ENCODE measurements around the gene PDE7B.

Gene PDE7B

DNA sequence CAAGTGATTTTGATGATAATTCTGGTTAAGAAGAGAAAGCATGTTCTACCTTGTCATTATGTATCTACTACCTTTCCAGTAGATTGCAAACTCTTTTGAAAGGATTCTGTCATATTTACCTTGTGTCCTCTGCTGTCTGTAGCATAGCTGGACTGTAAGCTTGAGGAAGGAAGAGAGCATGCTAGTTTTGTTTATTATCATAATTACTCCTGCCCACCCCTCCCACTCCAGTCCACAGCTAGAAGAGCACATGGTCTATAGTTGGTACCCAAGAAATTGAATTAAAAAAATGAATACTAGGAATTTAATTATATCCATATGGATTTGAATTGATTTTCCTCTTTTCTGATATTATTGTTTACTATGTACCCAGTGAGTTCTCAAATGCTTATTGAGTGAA lies 40.2 kb downstream of the PDE7B start:
- Histone ChIP-seq H3K36me3 (ENCODE audit: insufficient read depth, low read length) (no peaks in the 10 kb centered on the region), H3K4me1 (ENCODE audit: control insufficient read depth, insufficient read depth, low read length) (no peaks in the 10 kb centered on the region), H3K9ac (ENCODE audit: low read depth, low read length) (no peak overlapping the region), H3K4me2 (ENCODE audit: low read length) (no peak overlapping the region), H3K9me3 (replicated peaks; ENCODE audit: low read length) (no peaks in the 10 kb centered on the region), H3K27me3 (ENCODE audit: control insufficient read depth, insufficient read depth, low read length) (no peaks in the 10 kb centered on the region), H3K4me3 (ENCODE audit: low read length) (no peak overlapping the region)

DNA sequence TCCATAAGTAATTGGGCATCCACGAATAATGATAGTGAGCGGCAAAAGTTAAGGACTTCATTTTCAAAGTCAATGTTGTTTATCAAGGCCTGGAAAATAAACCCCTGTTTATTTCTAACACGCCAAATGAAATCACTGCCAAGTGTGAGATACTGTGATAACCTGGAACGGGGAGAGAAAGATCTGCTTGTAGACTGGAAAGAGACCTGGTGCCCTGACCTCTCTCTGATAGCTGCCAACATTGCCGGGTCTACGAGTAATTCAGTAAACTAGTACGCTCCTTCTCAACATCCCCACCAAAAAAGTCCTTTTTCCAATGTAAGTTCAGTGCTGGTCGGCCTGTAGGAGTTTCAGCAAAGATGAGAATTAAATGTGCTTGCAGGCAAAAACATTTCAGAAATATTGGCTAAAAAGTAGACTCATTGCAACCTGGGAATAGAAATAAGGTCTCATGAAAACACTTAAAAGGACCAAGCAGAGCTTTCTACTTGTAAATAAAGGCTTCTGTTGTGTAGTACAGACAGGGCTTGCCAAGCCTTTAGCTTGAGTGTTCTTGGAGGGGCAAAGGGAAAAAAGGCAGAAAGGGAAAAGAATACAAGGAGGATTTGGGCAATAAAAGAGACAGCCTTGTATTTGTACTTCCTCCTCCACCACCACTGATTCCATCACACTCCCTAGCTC lies 43.9 kb downstream of the PDE7B start:
- no peaks in the 10 kb centered on the region for H3K4me1 ChIP-seq (ENCODE audit: control insufficient read depth, insufficient read depth, low read length)
- H3K4me3 ChIP-seq (ENCODE audit: low read length) = no peak overlapping the region

DNA sequence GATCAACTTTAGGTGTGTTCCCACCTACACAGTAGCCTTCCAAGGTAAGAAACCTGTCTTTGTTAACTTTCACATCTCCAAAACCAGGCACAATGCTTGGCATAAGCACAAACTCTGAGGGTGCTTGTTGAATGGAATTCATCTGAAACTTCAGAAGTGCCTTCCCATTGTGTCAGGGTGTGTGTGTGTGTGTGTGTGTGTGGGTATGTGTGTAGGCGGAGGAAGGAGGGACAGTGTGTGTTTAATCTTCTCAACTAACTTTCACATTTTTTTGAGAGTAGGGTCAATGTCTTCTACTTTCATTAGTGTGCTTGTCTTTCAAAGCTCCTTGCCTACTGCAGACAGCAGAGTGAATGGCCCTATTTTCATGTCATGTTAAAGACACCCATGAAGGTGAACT lies 45.6 kb downstream of the PDE7B start:
- H3K9ac ChIP-seq (ENCODE audit: low read depth, low read length) = no peak overlapping the region
- no peak overlapping the region for H3K4me3 ChIP-seq (ENCODE audit: low read length)
- no peaks in the 10 kb centered on the region for H3K9me3 ChIP-seq (replicated peaks; ENCODE audit: low read length)
- peaks cover 12% of the 10 kb centered on the region for H3K4me1 ChIP-seq (ENCODE audit: control insufficient read depth, insufficient read depth, low read length)
- no peak overlapping the region for H3K4me2 ChIP-seq (ENCODE audit: low read length)
- no peaks in the 10 kb centered on the region for H3K27me3 ChIP-seq (ENCODE audit: control insufficient read depth, insufficient read depth, low read length)
- H3K36me3 ChIP-seq (ENCODE audit: insufficient read depth, low read length) = no peaks in the 10 kb centered on the region

More for the DNA sequence above, 43.9 kb downstream of the PDE7B start:
- Histone ChIP-seq H3K27me3 (ENCODE audit: control insufficient read depth, insufficient read depth, low read length) (no peaks in the 10 kb centered on the region), H3K9me3 (replicated peaks; ENCODE audit: low read length) (no peaks in the 10 kb centered on the region), H3K4me2 (ENCODE audit: low read length) (no peak overlapping the region), H3K36me3 (ENCODE audit: insufficient read depth, low read length) (no peaks in the 10 kb centered on the region), H3K9ac (ENCODE audit: low read depth, low read length) (no peak overlapping the region)

DNA sequence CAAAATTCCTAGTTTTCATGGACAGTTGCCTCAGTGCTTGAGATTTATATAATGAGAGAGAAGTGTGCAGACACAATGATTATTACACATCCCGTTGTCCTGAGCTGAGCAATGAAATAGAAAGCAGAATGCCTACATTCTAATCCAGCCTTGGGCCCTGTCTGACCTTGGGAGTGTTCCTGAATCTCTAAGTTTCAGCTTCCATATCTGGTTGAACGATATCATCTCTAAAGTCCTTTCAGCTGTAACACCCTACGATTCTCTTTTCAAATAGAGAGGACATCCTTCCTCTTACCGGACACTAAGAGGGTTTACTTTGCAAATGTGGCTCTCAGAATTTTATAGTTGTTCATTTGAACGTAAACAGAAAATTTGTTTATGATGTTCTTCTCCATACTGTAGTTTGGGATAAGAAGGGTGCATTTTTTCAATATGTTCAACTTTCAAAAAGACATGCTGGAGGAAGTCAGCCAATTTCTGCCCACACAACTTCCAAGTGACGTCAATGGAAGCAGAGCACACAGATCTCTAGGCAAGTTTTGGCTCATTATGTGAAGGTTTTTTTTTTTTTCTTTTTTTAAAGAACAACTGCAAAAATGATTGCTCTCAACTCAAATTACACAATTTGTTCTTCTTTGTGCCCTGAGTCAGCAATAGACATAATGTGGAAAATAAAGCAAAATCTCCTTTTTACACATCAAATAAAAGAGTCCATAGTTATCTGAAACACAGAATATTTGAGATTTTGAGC lies 50.4 kb downstream of the PDE7B start:
- H3K4me1 ChIP-seq (ENCODE audit: control insufficient read depth, insufficient read depth, low read length) = peaks cover 52% of the 10 kb centered on the region
- H3K36me3 ChIP-seq (ENCODE audit: insufficient read depth, low read length) = no peaks in the 10 kb centered on the region
- no peaks in the 10 kb centered on the region for H3K27me3 ChIP-seq (ENCODE audit: control insufficient read depth, insufficient read depth, low read length)
- no peaks in the 10 kb centered on the region for H3K9me3 ChIP-seq (replicated peaks; ENCODE audit: low read length)
- peak overlapping the region; percentile 48 for H3K4me3 ChIP-seq (ENCODE audit: low read length)
- peak overlapping the region; percentile 79 for H3K4me2 ChIP-seq (ENCODE audit: low read length)
- peak overlapping the region; percentile 72 for H3K9ac ChIP-seq (ENCODE audit: low read depth, low read length)

DNA sequence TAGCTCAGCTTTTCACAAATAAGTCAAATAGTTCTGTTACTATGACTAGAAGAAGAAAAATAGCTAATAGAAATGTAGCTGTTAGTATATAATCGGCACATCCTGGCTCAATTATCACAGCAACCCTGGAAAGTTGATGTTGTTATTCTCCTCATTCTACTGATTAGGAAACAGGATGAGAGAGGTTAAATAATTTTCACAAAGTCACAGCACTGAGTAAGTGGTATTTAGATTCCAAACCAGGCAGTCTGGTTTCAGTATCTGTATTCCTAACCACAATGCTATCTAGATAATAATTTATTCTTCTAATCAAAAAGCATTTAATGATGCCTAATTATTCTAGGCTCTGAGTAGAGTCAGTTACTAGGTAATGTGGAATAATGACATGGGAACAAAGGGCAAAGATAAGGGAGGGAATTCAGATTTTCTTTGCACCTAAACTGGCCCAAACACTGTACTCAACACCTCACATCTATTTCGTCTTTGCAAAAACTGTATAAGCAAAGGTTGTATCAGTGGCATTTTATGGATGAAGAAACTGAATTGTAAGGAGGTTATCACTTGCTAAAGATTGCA lies 51.3 kb downstream of the PDE7B start:
- H3K4me3 ChIP-seq (ENCODE audit: low read length) = peak overlapping the region; percentile 34
- H3K9ac ChIP-seq (ENCODE audit: low read depth, low read length) = peak overlapping the region; percentile 72
- no peaks in the 10 kb centered on the region for H3K36me3 ChIP-seq (ENCODE audit: insufficient read depth, low read length)
- H3K9me3 ChIP-seq (replicated peaks; ENCODE audit: low read length) = no peaks in the 10 kb centered on the region
- H3K27me3 ChIP-seq (ENCODE audit: control insufficient read depth, insufficient read depth, low read length) = no peaks in the 10 kb centered on the region
- H3K4me1 ChIP-seq (ENCODE audit: control insufficient read depth, insufficient read depth, low read length) = peaks cover 56% of the 10 kb centered on the region
- H3K4me2 ChIP-seq (ENCODE audit: low read length) = peak overlapping the region; percentile 79

DNA sequence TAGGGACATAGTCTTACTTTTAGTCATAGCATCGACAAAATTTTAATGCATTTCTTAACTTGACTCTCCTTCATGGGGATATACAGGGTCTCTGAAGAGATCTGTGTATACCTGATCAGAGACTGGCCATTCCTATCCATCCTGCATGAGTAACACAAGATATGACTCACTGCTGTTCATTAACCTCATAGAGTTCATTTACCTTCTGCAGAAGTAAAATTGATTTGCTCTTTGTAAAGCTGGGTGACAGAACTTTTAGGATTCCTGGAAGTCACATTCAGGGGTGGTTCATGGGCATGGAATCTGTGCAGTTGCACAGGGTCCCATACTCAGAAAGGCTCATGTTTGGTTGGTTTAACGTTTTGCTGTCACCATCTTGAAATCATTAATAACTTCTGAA lies 53.2 kb downstream of the PDE7B start:
- no peaks in the 10 kb centered on the region for H3K27me3 ChIP-seq (ENCODE audit: control insufficient read depth, insufficient read depth, low read length)
- H3K9me3 ChIP-seq (replicated peaks; ENCODE audit: low read length) = no peaks in the 10 kb centered on the region
- H3K4me1 ChIP-seq (ENCODE audit: control insufficient read depth, insufficient read depth, low read length) = peaks cover 56% of the 10 kb centered on the region
- H3K4me3 ChIP-seq (ENCODE audit: low read length) = no peak overlapping the region
- H3K9ac ChIP-seq (ENCODE audit: low read depth, low read length) = no peak overlapping the region
- H3K36me3 ChIP-seq (ENCODE audit: insufficient read depth, low read length) = no peaks in the 10 kb centered on the region
- H3K4me2 ChIP-seq (ENCODE audit: low read length) = no peak overlapping the region

DNA sequence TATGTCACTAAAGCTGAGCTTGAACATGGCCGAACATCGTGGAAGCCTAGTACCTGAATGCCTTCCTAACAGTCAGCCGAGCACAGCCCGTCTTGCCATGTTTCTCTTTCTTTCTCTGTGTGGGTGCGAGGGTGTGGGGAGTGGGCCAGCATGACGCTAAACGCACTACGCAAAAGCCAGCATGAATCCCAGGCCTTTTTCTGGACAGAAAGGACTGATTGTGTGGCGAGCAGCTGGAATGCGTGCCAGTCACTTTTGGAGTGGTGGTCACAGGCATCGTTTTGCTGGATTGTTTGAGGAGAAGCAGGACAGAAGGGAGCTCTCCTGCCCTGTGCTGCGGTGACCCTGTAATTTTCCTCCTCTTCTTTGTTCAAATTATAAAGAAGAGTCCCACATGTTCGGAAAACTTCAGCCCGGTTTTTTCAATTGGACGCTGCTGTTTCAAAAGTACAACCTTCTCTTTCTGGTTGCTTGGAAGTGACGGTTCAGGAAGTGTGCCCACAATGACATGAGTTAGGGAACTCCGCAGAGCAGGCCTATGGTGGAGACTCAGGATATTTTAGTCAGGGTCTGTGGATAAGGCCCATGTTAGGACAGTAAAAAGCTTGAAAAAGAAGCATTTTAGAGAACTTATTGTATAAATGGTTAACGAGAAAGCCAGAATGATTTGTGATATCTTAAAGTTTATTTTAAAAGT lies 54.3 kb downstream of the PDE7B start:
- no peaks in the 10 kb centered on the region for H3K9me3 ChIP-seq (replicated peaks; ENCODE audit: low read length)
- peak overlapping the region; percentile 28 for H3K4me3 ChIP-seq (ENCODE audit: low read length)
- H3K4me2 ChIP-seq (ENCODE audit: low read length) = peak overlapping the region; percentile 75
- no peaks in the 10 kb centered on the region for H3K27me3 ChIP-seq (ENCODE audit: control insufficient read depth, insufficient read depth, low read length)
- peaks cover 56% of the 10 kb centered on the region for H3K4me1 ChIP-seq (ENCODE audit: control insufficient read depth, insufficient read depth, low read length)
- H3K36me3 ChIP-seq (ENCODE audit: insufficient read depth, low read length) = no peaks in the 10 kb centered on the region
- H3K9ac ChIP-seq (ENCODE audit: low read depth, low read length) = peak overlapping the region; percentile 59

DNA sequence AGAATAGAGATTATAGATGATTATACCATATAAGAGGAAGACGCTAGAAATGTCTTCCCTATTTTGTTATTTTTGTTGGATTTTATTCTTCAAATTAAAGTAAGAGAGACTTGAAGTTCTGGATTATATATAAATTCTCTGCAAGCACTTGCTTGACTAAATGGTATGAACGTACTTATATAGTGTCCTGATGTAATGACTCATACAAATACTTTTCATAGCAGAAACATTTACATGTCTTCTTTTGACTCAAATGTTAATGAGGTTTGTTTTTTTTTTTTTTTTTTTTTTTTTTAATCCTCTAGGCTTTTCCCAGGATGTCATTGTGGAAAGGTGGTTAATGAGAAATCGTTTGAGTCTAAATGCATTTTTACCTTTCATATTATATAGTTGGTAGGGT lies 55.0 kb downstream of the PDE7B start:
- peaks cover 49% of the 10 kb centered on the region for H3K4me1 ChIP-seq (ENCODE audit: control insufficient read depth, insufficient read depth, low read length)
- no peaks in the 10 kb centered on the region for H3K9me3 ChIP-seq (replicated peaks; ENCODE audit: low read length)
- H3K27me3 ChIP-seq (ENCODE audit: control insufficient read depth, insufficient read depth, low read length) = no peaks in the 10 kb centered on the region
- no peak overlapping the region for H3K4me3 ChIP-seq (ENCODE audit: low read length)
- peak overlapping the region; percentile 59 for H3K9ac ChIP-seq (ENCODE audit: low read depth, low read length)
- H3K36me3 ChIP-seq (ENCODE audit: insufficient read depth, low read length) = no peaks in the 10 kb centered on the region
- peak overlapping the region; percentile 75 for H3K4me2 ChIP-seq (ENCODE audit: low read length)

DNA sequence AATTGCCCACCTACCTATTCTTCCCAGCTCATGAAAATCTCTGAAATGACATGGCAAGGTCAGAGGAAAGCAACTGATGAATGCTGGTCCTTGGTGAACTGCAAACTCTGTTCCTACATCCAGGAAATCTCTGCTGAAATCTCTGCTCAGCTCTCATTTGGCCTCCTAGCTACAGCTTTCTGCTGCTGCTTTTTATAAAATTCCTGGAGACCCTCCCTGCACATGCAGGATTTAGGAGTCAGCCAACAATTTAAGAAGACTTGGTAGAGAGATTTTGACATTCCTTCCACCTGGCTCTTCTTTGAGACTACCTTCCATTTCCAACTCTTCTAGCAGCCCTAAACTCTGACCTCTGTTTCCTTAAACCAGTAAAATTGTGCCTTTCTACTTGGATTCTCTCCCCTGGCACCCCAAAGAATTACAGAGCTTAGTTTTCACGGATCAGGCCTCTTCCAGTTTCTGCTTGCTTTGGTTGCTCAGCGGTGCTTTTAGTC lies 55.5 kb downstream of the PDE7B start:
- H3K4me1 ChIP-seq (ENCODE audit: control insufficient read depth, insufficient read depth, low read length) = peaks cover 44% of the 10 kb centered on the region
- no peaks in the 10 kb centered on the region for H3K27me3 ChIP-seq (ENCODE audit: control insufficient read depth, insufficient read depth, low read length)
- H3K9ac ChIP-seq (ENCODE audit: low read depth, low read length) = peak overlapping the region; percentile 8
- H3K9me3 ChIP-seq (replicated peaks; ENCODE audit: low read length) = no peaks in the 10 kb centered on the region
- no peaks in the 10 kb centered on the region for H3K36me3 ChIP-seq (ENCODE audit: insufficient read depth, low read length)
- peak overlapping the region; percentile 12 for H3K4me2 ChIP-seq (ENCODE audit: low read length)
- H3K4me3 ChIP-seq (ENCODE audit: low read length) = no peak overlapping the region

DNA sequence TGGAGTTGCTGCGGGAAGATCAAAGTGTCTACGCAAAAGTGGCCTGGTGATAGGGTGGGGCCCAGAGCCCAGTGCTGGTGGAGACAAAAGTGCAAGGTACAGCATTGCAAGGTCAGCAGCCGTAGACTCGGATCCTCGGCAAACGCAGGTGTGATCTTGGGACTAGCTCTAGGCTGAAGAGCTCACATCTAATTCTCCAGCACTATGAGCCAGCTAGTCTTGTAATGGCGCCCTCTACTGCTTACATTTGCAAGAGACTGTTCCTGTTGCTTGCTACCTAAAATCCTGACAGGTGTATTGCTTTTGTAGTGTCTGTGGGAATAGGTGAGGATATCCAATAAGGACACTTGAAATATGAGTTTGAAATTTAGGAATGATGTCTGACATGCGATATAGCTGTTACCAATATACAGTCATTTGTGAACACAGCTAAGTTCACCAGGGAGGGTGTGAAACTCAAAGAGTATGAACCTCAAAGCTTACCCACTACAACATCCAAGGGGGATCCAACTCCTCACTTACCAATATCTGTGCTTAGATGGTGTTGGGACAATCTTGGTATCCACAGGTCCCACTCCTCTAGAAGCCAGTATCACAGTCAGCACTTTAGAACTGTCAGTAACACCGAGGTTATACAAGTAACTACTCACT lies 58.4 kb downstream of the PDE7B start:
- no peaks in the 10 kb centered on the region for H3K27me3 ChIP-seq (ENCODE audit: control insufficient read depth, insufficient read depth, low read length)
- no peak overlapping the region for H3K9ac ChIP-seq (ENCODE audit: low read depth, low read length)
- no peaks in the 10 kb centered on the region for H3K36me3 ChIP-seq (ENCODE audit: insufficient read depth, low read length)
- no peaks in the 10 kb centered on the region for H3K9me3 ChIP-seq (replicated peaks; ENCODE audit: low read length)
- peaks cover 24% of the 10 kb centered on the region for H3K4me1 ChIP-seq (ENCODE audit: control insufficient read depth, insufficient read depth, low read length)
- H3K4me2 ChIP-seq (ENCODE audit: low read length) = no peak overlapping the region
- no peak overlapping the region for H3K4me3 ChIP-seq (ENCODE audit: low read length)
